SK-N-SH (cell line): ENCODE measurements around the gene ITGB8.

Source experiments
- CHD2 ChIP-seq: fragments of 150-350 bp; IDR thresholded peaks from 2 replicates; pipeline ENCODE4 v1.6.1; 2018; ENCODE audit warnings: low read length; ENCODE audit not compliant: partially characterized antibody
- CTCF ChIP-seq: fragments of 200-600 bp; sonication (generic); IDR thresholded peaks from 2 replicates; pipeline ENCODE4 v1.6.1; 2017; ENCODE audit warnings: antibody characterized with exemption, mild to moderate bottlenecking, moderate library complexity
- EP300 ChIP-seq, 2 experiments: IDR thresholded peaks; 2 replicates each; pipeline versions ENCODE4 v1.4.0 to v1.6.1; 2012; ENCODE audit warnings: borderline replicate concordance in 1 of 2, low read depth in 1 of 2, low read length in 1 of 2
- EZH2phosphoT487 ChIP-seq: fragments of 200-600 bp; sonication (generic); IDR thresholded peaks from 2 replicates; pipeline ENCODE4 v1.6.1; 2017; ENCODE audit warnings: low read depth, mixed run types, mild to moderate bottlenecking, antibody characterized with exemption, moderate library complexity, borderline replicate concordance
- FOSL2 ChIP-seq: IDR thresholded peaks from 2 replicates; pipeline ENCODE4 v1.4.0; 2012; ENCODE audit warnings: low read depth, mild to moderate bottlenecking, moderate library complexity, borderline replicate concordance
- GABPA ChIP-seq: IDR thresholded peaks from 2 replicates; pipeline ENCODE4 v1.4.0; 2012; ENCODE audit warnings: low read depth, mild to moderate bottlenecking
- MAX ChIP-seq: IDR thresholded peaks from 2 replicates; pipeline ENCODE4 v1.4.0; 2012; ENCODE audit warnings: low read depth
- NRF1 ChIP-seq: IDR thresholded peaks from 2 replicates; pipeline ENCODE4 v1.6.1; 2012; ENCODE audit warnings: low read depth, mild to moderate bottlenecking, low read length
- REST ChIP-seq: IDR thresholded peaks from 2 replicates; pipeline ENCODE4 v1.6.1; 2012; ENCODE audit warnings: mild to moderate bottlenecking, low read depth, low read length, moderate library complexity
- RFX5 ChIP-seq: IDR thresholded peaks from 2 replicates; pipeline ENCODE4 v1.6.1; 2012; ENCODE audit warnings: mild to moderate bottlenecking, improper control_type of control experiment, low read length
- TF ChIP-seq, protein P1 (sequence below): IDR thresholded peaks from 2 replicates; pipeline ENCODE4 v1.4.0; 2012; ENCODE audit warnings: low read depth, borderline replicate concordance

DNA sequence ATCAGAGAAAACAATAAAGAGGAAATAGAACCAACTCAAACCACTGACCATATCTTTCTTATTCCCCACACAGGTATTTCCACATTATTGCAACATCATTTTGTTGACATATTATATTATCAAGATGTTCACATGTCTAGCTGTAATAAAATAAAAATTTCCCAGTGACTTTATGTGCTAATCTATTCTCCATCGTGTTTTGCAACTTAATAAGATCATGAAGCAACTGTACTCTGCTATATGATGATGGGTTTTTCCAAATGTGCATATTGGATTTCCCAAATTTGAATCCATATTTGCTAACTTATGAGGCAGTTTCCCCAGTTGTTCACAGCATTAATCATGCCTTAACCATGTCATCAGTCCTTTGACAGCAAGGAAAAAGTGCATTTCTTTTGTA, 127.8 kb downstream of the ITGB8 start:
- TF ChIP-seq CTCF, result no peak
- no peak for TF ChIP-seq EP300 (IDR thresholded peaks at IDR 0.05; ENCODE audit: borderline replicate concordance in 1 of 2, low read depth in 1 of 2, low read length in 1 of 2)
- TF ChIP-seq MAX, result no peak
- no peak for TF ChIP-seq NRF1
- TF ChIP-seq CHD2, result no peak
- TF ChIP-seq GABPA, result no peak
- no peak for TF ChIP-seq FOSL2
- no peak for TF ChIP-seq RFX5
- no peak for TF ChIP-seq REST
- no peak for TF ChIP-seq EZH2phosphoT487
- TF ChIP-seq, protein P1, sequence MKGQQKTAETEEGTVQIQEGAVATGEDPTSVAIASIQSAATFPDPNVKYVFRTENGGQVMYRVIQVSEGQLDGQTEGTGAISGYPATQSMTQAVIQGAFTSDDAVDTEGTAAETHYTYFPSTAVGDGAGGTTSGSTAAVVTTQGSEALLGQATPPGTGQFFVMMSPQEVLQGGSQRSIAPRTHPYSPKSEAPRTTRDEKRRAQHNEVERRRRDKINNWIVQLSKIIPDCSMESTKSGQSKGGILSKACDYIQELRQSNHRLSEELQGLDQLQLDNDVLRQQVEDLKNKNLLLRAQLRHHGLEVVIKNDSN, result no peak
